Liver (tissue), 9 donors: ENCODE measurements around the gene CSNK1G2. TPM values are rescaled to one million over a fixed set of nuclear protein-coding genes. Genes with fewer than 3 reads are reported as not detected.

Experiments used
- DNase-seq: peaks from one replicate; pipeline ENCODE4 v3.0.0-alpha.2; 2017; ENCODE audit warnings: low spot score
- H3K27ac ChIP-seq, 2 donors: one replicate each; pipeline ENCODE4 v1.7.0; 2013; ENCODE audit warnings: inconsistent platforms in 2 of 2, low read length in 2 of 2, control low read depth in 1 of 2, low read depth in 1 of 2, mild to moderate bottlenecking in 1 of 2
- H3K27me3 ChIP-seq, 4 donors: one replicate each; pipeline versions ENCODE4 v1.6.1 to v1.7.0; 2013; ENCODE audit warnings: low read length in 3 of 4, inconsistent platforms in 1 of 4, mild to moderate bottlenecking in 1 of 4, moderate library complexity in 1 of 4; ENCODE audit not compliant: control insufficient read depth in 4 of 4, insufficient read depth in 4 of 4
- H3K36me3 ChIP-seq, 4 donors: one replicate each; pipeline versions ENCODE4 v1.6.1 to v1.7.0; 2013; ENCODE audit warnings: low read length in 3 of 4, mild to moderate bottlenecking in 3 of 4, low read depth in 1 of 4, moderate library complexity in 1 of 4; ENCODE audit not compliant: control insufficient read depth in 4 of 4, insufficient read depth in 3 of 4
- H3K4me1 ChIP-seq, 4 donors: one replicate each; pipeline versions ENCODE4 v1.6.1 to v1.7.0; 2013; ENCODE audit warnings: low read length in 3 of 4, mild to moderate bottlenecking in 3 of 4, moderate library complexity in 1 of 4; ENCODE audit not compliant: control insufficient read depth in 4 of 4, insufficient read depth in 4 of 4
- H3K4me3 ChIP-seq, 3 donors: one replicate each; pipeline versions ENCODE4 v1.6.1 to v1.7.0; 2013; ENCODE audit warnings: low read length in 3 of 3, control low read depth in 1 of 3, low read depth in 1 of 3, mild to moderate bottlenecking in 1 of 3
- H3K9ac ChIP-seq, 2 donors: one replicate each; pipeline ENCODE4 v1.7.0; 2013; ENCODE audit warnings: low read length in 2 of 2, mild to moderate bottlenecking in 2 of 2, moderate library complexity in 2 of 2, control low read depth in 1 of 2, low read depth in 1 of 2
- H3K9me3 ChIP-seq, 4 donors: one replicate each; pipeline versions ENCODE4 v1.6.1 to v1.7.0; 2013; ENCODE audit warnings: low read length in 3 of 4; ENCODE audit not compliant: control insufficient read depth in 4 of 4
- ATF3 ChIP-seq: IDR thresholded peaks from 2 replicates; pipeline ENCODE4 v1.6.1; 2016; ENCODE audit warnings: antibody characterized with exemption
- EGR1 ChIP-seq, 2 donors: IDR thresholded peaks; 2 replicates each; pipeline ENCODE4 v1.6.1; 2016 to 2018; ENCODE audit warnings: antibody characterized with exemption in 2 of 2, low read depth in 2 of 2
- FOXA1 ChIP-seq: IDR thresholded peaks from 2 replicates; pipeline ENCODE4 v1.6.1; 2016; ENCODE audit warnings: antibody characterized with exemption
- FOXA2 ChIP-seq: IDR thresholded peaks from 2 replicates; pipeline ENCODE4 v1.6.1; 2016; ENCODE audit warnings: antibody characterized with exemption
- GABPA ChIP-seq, 2 donors: IDR thresholded peaks in 1 of 2; conservative IDR thresholded peaks in 1 of 2; 2 replicates each; pipeline ENCODE4 v1.6.1; 2016; ENCODE audit warnings: antibody characterized with exemption in 2 of 2, mild to moderate bottlenecking in 1 of 2, moderate library complexity in 1 of 2
- HNF4A ChIP-seq, 2 donors: conservative IDR thresholded peaks; 2 replicates each; pipeline ENCODE4 v1.6.1; 2016; ENCODE audit warnings: antibody characterized with exemption in 2 of 2, mild to moderate bottlenecking in 2 of 2
- HNF4G ChIP-seq: IDR thresholded peaks from 2 replicates; pipeline ENCODE4 v1.6.1; 2016; ENCODE audit warnings: antibody characterized with exemption
- JUND ChIP-seq, 2 donors: IDR thresholded peaks; 2 replicates each; pipeline ENCODE4 v1.6.1; 2016; ENCODE audit warnings: antibody characterized with exemption in 2 of 2
- MAX ChIP-seq: IDR thresholded peaks from 2 replicates; pipeline ENCODE4 v1.6.1; 2016; ENCODE audit warnings: antibody characterized with exemption
- NR2F2 ChIP-seq: IDR thresholded peaks from 2 replicates; pipeline ENCODE4 v1.6.1; 2016; ENCODE audit warnings: antibody characterized with exemption
- RAD21 ChIP-seq, 2 donors: IDR thresholded peaks; 2 replicates each; pipeline ENCODE4 v1.6.1; 2016; ENCODE audit warnings: antibody characterized with exemption in 2 of 2, mild to moderate bottlenecking in 2 of 2
- RXRA ChIP-seq, 2 donors: IDR thresholded peaks; 2 replicates each; pipeline ENCODE4 v1.6.1; 2017 to 2018; ENCODE audit warnings: antibody characterized with exemption in 2 of 2, mild to moderate bottlenecking in 1 of 2
- SP1 ChIP-seq: IDR thresholded peaks from 2 replicates; pipeline ENCODE4 v1.6.1; 2018; ENCODE audit warnings: antibody characterized with exemption, mild to moderate bottlenecking
- TAF1 ChIP-seq: conservative IDR thresholded peaks from 2 replicates; pipeline ENCODE4 v1.6.1; 2016; ENCODE audit warnings: antibody characterized with exemption, mild to moderate bottlenecking
- YY1 ChIP-seq: IDR thresholded peaks from 2 replicates; pipeline ENCODE4 v1.6.1; 2016; ENCODE audit warnings: antibody characterized with exemption, mild to moderate bottlenecking
- WGBS: extraction: QIAGEN DNeasy Blood & Tissue Kit; methylation state at CpG from one replicate; pipeline ENCODE4 v1.1.7; 2013; 5-methylcytosine and 5-hydroxymethylcytosine counted together
- polyA plus RNA-seq, 2 donors: library from polyadenylated mRNA; stranded (reverse) in 1 of 2; unstranded in 1 of 2; fragments of 200-250 nt in 1 of 2; fragments of >200 nt in 1 of 2; fragmentation: Nextera tagmentation in 1 of 2; extraction: Ambion mirVana in 1 of 2; gene quantifications; one replicate each; pipeline versions ENCODE4 v1.2.1 to v1.2.3, GENCODE V29; 2013 to 2015
- total RNA-seq, 2 donors: library from RNA; depleted of rRNA; stranded (reverse); fragments of >200 nt; gene quantifications; one replicate each; pipeline ENCODE4 v1.2.3, GENCODE V29; 2014
- TF ChIP-seq, protein P1 (sequence below): fragments of 150-350 bp; IDR thresholded peaks from 2 replicates; pipeline ENCODE4 v1.5.1; 2017; ENCODE audit warnings: improper control_type of control experiment, low read depth, low read length; ENCODE audit not compliant: missing input control
- TF ChIP-seq, protein P2 (sequence below): IDR thresholded peaks from 2 replicates; pipeline ENCODE4 v1.6.1; 2016; ENCODE audit warnings: antibody characterized with exemption, mild to moderate bottlenecking
- TF ChIP-seq, protein P3 (sequence below): IDR thresholded peaks from 2 replicates; pipeline ENCODE4 v1.6.1; 2016; ENCODE audit warnings: antibody characterized with exemption
- donor health status: healthy.
- donor health status: healthy.
- donor health status: healthy.
- donor health status: healthy.
- donor health status: healthy.

Gene CSNK1G2
- total and polyA plus RNA-seq, 4 donors = 3.5 to 30.6 (median 23.9) TPM

DNA sequence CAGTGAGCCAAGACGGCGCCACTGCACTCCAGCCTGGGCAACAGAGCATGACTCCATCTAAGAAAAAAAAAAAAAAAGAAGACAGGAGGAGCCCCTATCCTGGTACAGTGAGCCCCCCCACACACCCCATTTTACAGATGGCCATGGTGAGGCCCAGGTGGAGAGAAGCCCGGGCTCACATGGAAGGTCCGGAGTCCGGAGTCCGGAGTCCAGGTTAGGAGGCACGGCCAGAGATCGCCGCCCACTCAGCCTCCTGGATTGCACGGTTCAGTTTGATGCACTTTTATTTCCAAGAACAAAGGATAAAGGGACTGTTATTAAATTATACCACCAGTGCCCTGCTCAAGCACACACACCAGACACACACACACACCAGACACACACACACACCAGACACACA lies 85.8 kb downstream of the CSNK1G2 start:
- no peak for DNase-seq
- H3K36me3 ChIP-seq = no peaks in the 10 kb centered on the region
- no peak overlapping the region for H3K4me3 ChIP-seq
- peak; percentile 55 for TF ChIP-seq MAX
- TF ChIP-seq HNF4G = peak; percentile 89
- TF ChIP-seq RXRA (IDR thresholded peaks at IDR 0.05) = peak; percentile 53 to 68
- peak; percentile 85 for TF ChIP-seq SP1
- peak; percentile 97 to 98 for TF ChIP-seq HNF4A (conservative IDR thresholded peaks at IDR 0.05)
- no peak for TF ChIP-seq FOXA1
- TF ChIP-seq EGR1 (IDR thresholded peaks at IDR 0.05; ENCODE audit: low read depth in 2 of 2) = peak; percentile 92 to 96
- no peak for TF ChIP-seq GABPA (IDR thresholded peaks at IDR 0.05 in 1 of 2, conservative IDR thresholded peaks at IDR 0.05 in 1 of 2)
- H3K27me3 ChIP-seq = no peaks in the 10 kb centered on the region
- no peaks in the 10 kb centered on the region for H3K9me3 ChIP-seq
- peaks cover 0 to 24% (median 11%) of the 10 kb centered on the region in 4 donors for H3K4me1 ChIP-seq
- H3K9ac ChIP-seq = no peak overlapping the region
- H3K27ac ChIP-seq = peak overlapping the region; percentile 72 to 74
- WGBS = 40% methylated on average over 10 of the region's 10 CpGs

GRCh38 chr19:2027361-2027760 lies 86.4 kb downstream of the CSNK1G2 start:
- Histone ChIP-seq H3K27me3 (no peaks in the 10 kb centered on the region), H3K4me3 (no peak overlapping the region), H3K27ac (peak overlapping the region; percentile 72 to 74), H3K9me3 (no peaks in the 10 kb centered on the region), H3K9ac (peak overlapping the region in 1 of 2 donors; percentile 6), H3K4me1 (peaks cover 0 to 29% (median 13%) of the 10 kb centered on the region in 4 donors), H3K36me3 (no peaks in the 10 kb centered on the region)
- 37% methylated on average over 9 of the region's 9 CpGs for WGBS
- TF ChIP-seq RXRA (IDR thresholded peaks at IDR 0.05) = peak in 1 of 2 donors; percentile 40
- TF ChIP-seq, protein P1, sequence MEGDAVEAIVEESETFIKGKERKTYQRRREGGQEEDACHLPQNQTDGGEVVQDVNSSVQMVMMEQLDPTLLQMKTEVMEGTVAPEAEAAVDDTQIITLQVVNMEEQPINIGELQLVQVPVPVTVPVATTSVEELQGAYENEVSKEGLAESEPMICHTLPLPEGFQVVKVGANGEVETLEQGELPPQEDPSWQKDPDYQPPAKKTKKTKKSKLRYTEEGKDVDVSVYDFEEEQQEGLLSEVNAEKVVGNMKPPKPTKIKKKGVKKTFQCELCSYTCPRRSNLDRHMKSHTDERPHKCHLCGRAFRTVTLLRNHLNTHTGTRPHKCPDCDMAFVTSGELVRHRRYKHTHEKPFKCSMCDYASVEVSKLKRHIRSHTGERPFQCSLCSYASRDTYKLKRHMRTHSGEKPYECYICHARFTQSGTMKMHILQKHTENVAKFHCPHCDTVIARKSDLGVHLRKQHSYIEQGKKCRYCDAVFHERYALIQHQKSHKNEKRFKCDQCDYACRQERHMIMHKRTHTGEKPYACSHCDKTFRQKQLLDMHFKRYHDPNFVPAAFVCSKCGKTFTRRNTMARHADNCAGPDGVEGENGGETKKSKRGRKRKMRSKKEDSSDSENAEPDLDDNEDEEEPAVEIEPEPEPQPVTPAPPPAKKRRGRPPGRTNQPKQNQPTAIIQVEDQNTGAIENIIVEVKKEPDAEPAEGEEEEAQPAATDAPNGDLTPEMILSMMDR = no peak
- TF ChIP-seq, protein P2, sequence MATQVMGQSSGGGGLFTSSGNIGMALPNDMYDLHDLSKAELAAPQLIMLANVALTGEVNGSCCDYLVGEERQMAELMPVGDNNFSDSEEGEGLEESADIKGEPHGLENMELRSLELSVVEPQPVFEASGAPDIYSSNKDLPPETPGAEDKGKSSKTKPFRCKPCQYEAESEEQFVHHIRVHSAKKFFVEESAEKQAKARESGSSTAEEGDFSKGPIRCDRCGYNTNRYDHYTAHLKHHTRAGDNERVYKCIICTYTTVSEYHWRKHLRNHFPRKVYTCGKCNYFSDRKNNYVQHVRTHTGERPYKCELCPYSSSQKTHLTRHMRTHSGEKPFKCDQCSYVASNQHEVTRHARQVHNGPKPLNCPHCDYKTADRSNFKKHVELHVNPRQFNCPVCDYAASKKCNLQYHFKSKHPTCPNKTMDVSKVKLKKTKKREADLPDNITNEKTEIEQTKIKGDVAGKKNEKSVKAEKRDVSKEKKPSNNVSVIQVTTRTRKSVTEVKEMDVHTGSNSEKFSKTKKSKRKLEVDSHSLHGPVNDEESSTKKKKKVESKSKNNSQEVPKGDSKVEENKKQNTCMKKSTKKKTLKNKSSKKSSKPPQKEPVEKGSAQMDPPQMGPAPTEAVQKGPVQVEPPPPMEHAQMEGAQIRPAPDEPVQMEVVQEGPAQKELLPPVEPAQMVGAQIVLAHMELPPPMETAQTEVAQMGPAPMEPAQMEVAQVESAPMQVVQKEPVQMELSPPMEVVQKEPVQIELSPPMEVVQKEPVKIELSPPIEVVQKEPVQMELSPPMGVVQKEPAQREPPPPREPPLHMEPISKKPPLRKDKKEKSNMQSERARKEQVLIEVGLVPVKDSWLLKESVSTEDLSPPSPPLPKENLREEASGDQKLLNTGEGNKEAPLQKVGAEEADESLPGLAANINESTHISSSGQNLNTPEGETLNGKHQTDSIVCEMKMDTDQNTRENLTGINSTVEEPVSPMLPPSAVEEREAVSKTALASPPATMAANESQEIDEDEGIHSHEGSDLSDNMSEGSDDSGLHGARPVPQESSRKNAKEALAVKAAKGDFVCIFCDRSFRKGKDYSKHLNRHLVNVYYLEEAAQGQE = no peak
- no peak for TF ChIP-seq GABPA (IDR thresholded peaks at IDR 0.05 in 1 of 2, conservative IDR thresholded peaks at IDR 0.05 in 1 of 2)
- peak in 1 of 2 donors; percentile 43 for TF ChIP-seq HNF4A (conservative IDR thresholded peaks at IDR 0.05)
- no peak for TF ChIP-seq TAF1
- TF ChIP-seq RAD21 (IDR thresholded peaks at IDR 0.05) = peak in 1 of 2 donors; percentile 21
- peak; percentile 35 for TF ChIP-seq MAX
- no peak for TF ChIP-seq SP1
- no peak for TF ChIP-seq JUND (IDR thresholded peaks at IDR 0.05)
- TF ChIP-seq YY1 = peak; percentile 25
- no peak for TF ChIP-seq FOXA1
- TF ChIP-seq NR2F2 = no peak
- TF ChIP-seq EGR1 (IDR thresholded peaks at IDR 0.05; ENCODE audit: low read depth in 2 of 2) = no peak
- TF ChIP-seq, protein P3, sequence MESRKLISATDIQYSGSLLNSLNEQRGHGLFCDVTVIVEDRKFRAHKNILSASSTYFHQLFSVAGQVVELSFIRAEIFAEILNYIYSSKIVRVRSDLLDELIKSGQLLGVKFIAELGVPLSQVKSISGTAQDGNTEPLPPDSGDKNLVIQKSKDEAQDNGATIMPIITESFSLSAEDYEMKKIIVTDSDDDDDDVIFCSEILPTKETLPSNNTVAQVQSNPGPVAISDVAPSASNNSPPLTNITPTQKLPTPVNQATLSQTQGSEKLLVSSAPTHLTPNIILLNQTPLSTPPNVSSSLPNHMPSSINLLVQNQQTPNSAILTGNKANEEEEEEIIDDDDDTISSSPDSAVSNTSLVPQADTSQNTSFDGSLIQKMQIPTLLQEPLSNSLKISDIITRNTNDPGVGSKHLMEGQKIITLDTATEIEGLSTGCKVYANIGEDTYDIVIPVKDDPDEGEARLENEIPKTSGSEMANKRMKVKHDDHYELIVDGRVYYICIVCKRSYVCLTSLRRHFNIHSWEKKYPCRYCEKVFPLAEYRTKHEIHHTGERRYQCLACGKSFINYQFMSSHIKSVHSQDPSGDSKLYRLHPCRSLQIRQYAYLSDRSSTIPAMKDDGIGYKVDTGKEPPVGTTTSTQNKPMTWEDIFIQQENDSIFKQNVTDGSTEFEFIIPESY = peak; percentile 18
- no peak for TF ChIP-seq ATF3
- no peak for TF ChIP-seq HNF4G
- TF ChIP-seq FOXA2 = peak; percentile 23
- no peak for DNase-seq
